ENCODE results near the gene SLC7A4.

GRCh38 chr22:21031545-21032036 lies 770 bp downstream of the SLC7A4 start:
- TF ChIP-seq EZH2 (IDR thresholded peaks at IDR 0.05; ENCODE audit: insufficient read depth, low read length) (no peak), CTCF (IDR thresholded peaks at IDR 0.05; ENCODE audit: insufficient read depth, low read depth, low read length) (no peak)

Measured in astrocyte (in vitro differentiated cells and primary cell).